Measurements from ENCODE around the gene FCGR1A. TPM values are rescaled to one million over a fixed set of nuclear protein-coding genes. Genes with fewer than 3 reads are reported as not detected.

FCGR1A gene
- total RNA-seq: not detected

GRCh38 chr1:149782600-149782999 lies at the start of gene FCGR1A:
TSS of gene FCGR1A (plus strand) at chr1:149782694. CDS start at chr1:149782744, 50 bp downstream.

Other genes with a start within 250 kb of the FCGR1A start
- under 1 TPM in 1 of 2 experiments, not detected in 1; 0.77 TPM for gene PPIAL4C, start 198.8 kb upstream of the FCGR1A start, total RNA-seq
- gene BOLA1, start 116.9 kb downstream of the FCGR1A start, total RNA-seq: 10 to 100 TPM; 20.8 to 25.1 TPM
- gene SV2A, start 135.2 kb downstream of the FCGR1A start, total RNA-seq: 10 to 100 TPM; 17.3 to 17.7 TPM
- gene SF3B4, start 145.1 kb downstream of the FCGR1A start, total RNA-seq: 10 to 100 TPM; 79.3 to 80.9 TPM
- 1 to 10 TPM; 7.2 to 9.4 TPM for gene MTMR11, start 154.2 kb downstream of the FCGR1A start, total RNA-seq
- gene OTUD7B, start 228.0 kb downstream of the FCGR1A start, total RNA-seq: 1 to 10 TPM; 8.5 to 9.4 TPM